ENCODE data around the gene SNX10.

DNA sequence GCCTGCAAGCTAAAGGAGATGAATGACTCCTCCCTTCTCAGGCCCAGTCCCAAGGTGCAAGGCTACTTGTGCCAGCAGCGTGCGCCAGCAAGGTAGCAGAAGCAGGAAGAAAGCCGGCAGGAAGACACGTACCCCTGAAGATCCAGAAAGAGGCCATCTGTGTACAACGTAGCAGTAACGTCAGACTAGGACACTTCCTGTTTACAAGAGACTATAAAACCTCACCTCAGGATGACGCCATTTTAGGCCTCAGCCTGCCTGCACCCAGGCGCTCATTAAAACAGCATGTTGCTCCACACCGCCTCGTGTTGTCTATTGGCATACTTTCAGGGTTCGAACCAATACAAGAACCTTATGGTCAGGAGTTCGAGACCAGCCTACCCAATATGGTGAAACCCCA, 41.4 kb upstream of the SNX10 start:
- TF ChIP-seq, protein P1, sequence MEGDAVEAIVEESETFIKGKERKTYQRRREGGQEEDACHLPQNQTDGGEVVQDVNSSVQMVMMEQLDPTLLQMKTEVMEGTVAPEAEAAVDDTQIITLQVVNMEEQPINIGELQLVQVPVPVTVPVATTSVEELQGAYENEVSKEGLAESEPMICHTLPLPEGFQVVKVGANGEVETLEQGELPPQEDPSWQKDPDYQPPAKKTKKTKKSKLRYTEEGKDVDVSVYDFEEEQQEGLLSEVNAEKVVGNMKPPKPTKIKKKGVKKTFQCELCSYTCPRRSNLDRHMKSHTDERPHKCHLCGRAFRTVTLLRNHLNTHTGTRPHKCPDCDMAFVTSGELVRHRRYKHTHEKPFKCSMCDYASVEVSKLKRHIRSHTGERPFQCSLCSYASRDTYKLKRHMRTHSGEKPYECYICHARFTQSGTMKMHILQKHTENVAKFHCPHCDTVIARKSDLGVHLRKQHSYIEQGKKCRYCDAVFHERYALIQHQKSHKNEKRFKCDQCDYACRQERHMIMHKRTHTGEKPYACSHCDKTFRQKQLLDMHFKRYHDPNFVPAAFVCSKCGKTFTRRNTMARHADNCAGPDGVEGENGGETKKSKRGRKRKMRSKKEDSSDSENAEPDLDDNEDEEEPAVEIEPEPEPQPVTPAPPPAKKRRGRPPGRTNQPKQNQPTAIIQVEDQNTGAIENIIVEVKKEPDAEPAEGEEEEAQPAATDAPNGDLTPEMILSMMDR (IDR thresholded peaks at IDR 0.05; ENCODE audit: control extremely low read depth in 1 of 3, insufficient read depth in 1 of 3, low read depth in 1 of 3, low read length in 3 of 3), result no peak
- TF ChIP-seq TCF12 (IDR thresholded peaks at IDR 0.05; ENCODE audit: low read depth, low read length), result no peak
- no peak for TF ChIP-seq CEBPB (IDR thresholded peaks at IDR 0.05; ENCODE audit: low read depth, low read length)
- TF ChIP-seq RXRA (IDR thresholded peaks at IDR 0.05; ENCODE audit: insufficient read depth, low read depth, low read length), result no peak
- no peak for TF ChIP-seq EZH2 (IDR thresholded peaks at IDR 0.05; ENCODE audit: low read depth, low read length, severe bottlenecking)
- no peak for TF ChIP-seq RAD21 (IDR thresholded peaks at IDR 0.05 in 1 of 2, conservative IDR thresholded peaks at IDR 0.05 in 1 of 2; ENCODE audit: low read depth in 2 of 2, low read length in 2 of 2)
- TF ChIP-seq, protein P2, sequence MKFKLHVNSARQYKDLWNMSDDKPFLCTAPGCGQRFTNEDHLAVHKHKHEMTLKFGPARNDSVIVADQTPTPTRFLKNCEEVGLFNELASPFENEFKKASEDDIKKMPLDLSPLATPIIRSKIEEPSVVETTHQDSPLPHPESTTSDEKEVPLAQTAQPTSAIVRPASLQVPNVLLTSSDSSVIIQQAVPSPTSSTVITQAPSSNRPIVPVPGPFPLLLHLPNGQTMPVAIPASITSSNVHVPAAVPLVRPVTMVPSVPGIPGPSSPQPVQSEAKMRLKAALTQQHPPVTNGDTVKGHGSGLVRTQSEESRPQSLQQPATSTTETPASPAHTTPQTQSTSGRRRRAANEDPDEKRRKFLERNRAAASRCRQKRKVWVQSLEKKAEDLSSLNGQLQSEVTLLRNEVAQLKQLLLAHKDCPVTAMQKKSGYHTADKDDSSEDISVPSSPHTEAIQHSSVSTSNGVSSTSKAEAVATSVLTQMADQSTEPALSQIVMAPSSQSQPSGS (IDR thresholded peaks at IDR 0.05; ENCODE audit: low read length), result no peak
- no peak for TF ChIP-seq POLR2A (IDR thresholded peaks at IDR 0.05; ENCODE audit: control extremely low read depth in 1 of 2, low read depth in 2 of 2, low read length in 2 of 2)

Data from H1 (cell line).